HCEC 1CT (cell line): ENCODE measurements around the gene ERICH4.
"Not testable (repeated sequence)": the region's sequence is repeated elsewhere in the genome, so short reads cannot be mapped to it uniquely, and the experiment has no call there.

Experiments used
- DNase-seq: peaks from one replicate; pipeline ENCODE4 v3.0.0-alpha.2; 2017

Gene ERICH4, protein sequence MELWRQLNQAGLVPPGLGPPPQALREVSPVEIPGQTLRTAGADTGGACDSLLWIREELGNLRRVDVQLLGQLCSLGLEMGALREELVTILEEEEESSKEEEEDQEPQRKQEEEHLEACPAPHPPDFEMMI

DNA sequence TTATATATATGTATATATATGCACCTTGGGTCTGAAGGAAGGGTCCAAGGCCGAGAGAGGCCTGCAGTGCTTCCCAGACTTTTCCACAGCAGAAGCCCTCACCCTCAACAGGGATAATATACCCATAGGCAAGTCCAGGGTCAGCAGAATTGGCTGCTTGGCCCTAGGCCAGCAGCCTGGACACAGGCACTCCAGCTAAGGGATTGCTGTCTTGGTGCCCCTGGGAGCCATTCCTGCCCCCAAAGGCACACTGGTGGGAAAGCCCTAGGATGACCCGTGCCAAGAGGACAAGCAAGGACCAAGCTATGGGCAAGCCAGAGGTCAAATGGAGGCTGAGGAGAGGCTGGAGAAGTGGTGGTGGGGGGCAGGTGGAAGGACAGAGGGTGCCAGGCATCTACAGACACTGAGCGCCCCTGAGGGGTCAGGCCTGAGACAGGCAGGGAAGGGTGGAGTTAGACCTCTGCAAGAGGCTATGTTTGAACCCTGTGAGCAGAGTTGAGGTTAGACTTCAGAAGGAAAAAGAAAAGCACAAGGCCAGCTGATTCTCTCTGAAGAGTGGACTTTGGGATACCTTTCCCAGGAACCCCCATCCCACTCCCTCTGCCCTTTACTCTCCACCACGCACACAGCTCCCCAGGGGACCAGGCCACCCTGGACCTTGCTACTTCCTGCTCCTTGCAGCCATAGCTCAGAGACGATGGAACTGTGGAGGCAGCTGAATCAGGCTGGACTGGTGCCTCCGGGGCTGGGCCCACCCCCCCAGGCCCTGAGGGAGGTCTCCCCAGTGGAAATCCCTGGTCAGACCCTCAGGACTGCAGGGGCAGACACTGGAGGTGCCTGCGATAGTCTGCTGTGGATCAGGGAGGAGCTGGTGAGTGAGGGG is at the start of gene ERICH4:
Gene ERICH4 (plus strand): TSS at position 684 of the 883 bp plus-strand sequence. CDS start 14 bp downstream, at position 698.
- DNase-seq = no peak

DNA sequence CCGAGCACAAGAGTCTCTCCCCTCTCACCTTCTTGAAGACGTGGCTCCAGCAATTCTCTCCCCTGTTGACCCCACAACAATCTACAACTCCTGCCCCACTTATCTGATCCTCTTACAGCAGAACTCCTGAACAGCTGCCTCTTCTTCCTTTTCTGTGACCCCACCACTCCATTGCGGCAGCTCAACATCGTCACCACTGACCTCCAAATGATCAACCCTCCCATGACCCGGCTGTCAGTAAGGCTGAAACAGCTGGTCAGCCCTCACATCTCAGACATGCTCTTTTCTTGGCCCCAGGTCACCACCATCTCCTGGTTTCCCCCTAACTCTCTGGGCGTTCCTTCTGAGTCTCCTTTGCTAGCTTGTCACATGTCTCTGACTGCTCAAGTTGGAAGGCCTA is 47.6 kb upstream of the ERICH4 start:
- DNase-seq = no peak

DNA sequence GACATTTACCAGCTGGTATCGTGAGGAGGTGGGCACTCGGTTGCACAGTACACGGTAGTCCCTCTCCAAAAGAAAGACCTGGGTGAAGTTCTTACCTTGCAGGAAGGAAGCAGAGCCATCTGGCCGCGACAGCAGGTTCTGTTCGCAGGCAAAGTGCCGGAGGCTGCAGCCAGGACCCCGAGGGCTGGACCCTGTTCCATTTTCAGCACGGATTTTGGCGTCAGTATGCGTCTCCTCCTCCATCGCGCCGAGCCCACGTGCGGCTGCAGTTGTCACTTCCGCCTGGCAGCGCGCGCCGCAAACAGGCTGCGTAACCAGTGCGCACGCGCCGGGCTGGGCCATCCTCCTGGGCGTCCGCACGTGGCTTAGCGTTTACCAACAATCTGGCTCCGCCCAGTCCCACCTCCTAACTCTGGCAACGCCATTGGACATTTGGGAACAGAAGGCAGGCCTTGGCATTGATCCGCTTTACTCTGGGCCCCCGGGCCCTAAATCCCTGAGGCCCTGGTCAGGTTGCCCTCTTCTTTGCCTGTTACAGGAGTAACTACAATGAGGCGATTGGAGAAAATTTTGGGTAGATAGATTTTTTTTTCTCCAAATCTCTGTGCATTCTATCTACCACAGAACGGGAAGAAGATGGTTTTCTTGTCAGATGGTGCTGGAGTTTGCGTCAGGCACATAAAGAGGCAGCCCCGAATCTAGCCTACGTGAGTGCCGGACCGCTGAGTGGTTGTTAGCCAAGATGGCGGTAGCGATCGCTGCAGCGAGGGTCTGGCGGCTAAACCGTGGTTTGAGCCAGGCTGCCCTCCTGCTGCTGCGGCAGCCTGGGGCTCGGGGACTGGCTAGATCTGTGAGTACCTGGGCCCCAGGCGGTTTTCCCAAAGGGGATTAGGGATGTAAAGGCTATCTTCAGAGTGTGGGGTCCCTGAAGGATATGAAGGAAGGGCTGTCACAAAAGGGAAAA is 45.6 kb upstream of the ERICH4 start, which contains the start of the genes BCKDHA and EXOSC5:
Gene BCKDHA (plus strand): TSS at position 733 of the 964 bp plus-strand sequence. CDS start 10 bp downstream, at position 743.
Gene EXOSC5 (minus strand): TSS at position 274 of the 964 bp plus-strand sequence. CDS start 31 bp downstream, at position 243.
- peak; percentile 100 for DNase-seq

DNA sequence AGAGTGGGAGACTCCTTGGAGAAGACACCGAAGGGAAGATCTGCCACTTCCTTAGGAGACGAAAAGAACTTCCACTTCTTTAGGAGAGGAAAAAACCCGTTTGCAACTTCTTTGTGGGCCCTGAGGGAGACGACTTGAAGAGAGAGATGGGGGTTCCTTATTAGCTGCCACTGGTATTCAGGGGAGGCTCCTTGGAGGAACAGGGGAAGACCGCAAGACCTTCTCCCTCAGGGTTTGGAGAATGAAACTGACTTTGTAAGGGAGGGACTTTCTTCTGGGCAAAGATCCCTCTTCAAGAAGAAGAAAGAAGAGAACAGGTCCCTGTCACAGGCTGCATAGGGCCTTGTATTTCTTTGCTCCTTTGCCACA is 44.9 kb upstream of the ERICH4 start:
- no peak for DNase-seq

DNA sequence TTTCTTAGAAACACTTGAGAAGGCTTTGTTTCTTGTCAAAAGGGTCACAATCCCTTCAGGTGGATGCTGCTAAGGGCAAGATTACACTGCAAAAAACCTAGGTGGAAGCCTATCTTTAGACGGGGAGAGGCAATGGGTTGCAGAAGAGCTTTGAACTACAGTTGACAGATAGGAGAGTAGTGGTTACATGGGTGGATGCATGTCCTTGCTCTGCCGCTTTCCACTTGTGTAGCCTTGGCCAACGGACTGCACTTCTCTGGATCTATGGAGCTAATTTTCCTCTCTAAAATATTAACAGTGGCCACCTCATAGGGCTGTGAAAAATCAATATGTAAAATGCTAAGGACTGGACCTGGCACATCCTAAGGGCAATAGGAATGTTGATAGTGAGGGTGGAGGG is 44.4 kb upstream of the ERICH4 start:
- no peak for DNase-seq

DNA sequence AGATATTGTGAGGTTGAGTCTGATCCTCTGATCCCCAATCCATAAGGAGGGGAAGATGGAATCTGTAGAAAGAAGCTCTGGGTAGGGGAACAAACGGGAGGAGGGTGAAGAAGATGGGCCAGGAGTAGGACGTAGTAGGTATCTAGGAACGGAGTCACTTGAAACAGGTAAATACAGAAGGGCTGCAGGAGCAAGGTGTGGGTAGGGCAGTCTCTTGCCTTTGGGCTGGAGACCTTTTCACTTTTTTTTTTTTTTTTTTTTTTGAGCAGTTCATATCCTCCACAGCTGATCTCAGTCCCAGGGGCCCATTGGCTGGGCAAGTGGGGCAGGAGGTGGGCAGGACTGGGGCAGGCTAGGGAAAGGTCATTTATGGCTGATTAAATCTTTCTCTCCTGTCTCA is 43.9 kb upstream of the ERICH4 start:
- DNase-seq = no peak

DNA sequence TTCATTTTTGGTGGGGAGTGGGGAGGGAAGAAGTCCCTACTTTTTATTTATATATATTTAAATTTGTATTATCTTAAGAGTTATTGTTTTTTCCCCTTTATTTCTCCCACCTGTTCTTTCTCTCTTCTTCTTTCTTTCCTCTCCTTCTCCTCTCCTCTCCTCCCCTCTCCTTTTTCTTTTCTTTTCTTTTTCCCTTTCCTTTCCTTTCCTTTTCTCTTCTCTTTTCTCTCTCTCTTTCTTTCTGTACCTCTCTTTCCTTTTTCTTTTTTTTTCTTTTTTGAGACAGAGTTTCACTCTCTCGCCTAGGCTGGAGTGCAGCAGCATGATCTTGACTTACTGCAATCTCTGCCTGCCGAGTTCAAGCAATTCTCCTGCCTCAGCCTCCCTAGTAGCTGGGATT is 43.4 kb upstream of the ERICH4 start:
- DNase-seq = no peak

DNA sequence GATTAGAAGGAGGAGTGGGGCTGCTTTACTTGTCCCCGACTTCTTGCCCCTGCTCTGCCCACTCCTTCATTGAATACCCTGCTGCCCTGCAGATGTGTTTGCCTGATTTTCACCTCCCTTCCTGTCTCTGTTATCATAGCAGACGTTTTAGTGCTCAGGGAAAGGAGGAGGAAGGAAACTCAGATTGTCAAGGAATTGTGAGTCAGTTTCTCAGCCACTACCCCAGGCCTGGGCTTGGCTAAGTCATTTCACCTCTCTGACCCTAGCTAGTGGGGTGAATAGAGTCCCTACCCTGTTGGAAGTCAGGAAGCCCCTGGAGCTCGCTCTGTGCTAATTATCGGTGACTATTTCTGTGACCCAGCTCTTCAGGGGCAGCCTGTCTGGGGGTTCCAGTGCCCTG is 41.5 kb upstream of the ERICH4 start:
- DNase-seq = no peak

DNA sequence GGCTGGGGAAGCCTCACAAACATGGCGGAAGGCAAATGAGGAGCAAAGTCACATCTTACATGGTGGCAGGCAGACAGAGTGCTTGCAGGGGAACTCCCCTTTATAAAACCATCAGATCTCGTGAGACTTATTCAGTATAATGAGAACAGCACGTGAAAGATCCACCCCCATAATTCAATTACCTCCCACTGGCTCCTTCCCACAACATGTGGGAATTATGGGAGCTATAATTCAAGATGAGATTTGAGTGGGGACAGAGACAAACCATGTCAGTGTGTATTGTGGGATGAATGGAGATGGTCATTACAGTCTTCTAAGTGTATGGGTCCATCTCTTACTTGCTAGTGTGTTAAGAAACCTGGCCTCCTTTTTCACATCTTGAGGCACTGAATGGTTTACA is 40.9 kb upstream of the ERICH4 start:
- DNase-seq = no peak

DNA sequence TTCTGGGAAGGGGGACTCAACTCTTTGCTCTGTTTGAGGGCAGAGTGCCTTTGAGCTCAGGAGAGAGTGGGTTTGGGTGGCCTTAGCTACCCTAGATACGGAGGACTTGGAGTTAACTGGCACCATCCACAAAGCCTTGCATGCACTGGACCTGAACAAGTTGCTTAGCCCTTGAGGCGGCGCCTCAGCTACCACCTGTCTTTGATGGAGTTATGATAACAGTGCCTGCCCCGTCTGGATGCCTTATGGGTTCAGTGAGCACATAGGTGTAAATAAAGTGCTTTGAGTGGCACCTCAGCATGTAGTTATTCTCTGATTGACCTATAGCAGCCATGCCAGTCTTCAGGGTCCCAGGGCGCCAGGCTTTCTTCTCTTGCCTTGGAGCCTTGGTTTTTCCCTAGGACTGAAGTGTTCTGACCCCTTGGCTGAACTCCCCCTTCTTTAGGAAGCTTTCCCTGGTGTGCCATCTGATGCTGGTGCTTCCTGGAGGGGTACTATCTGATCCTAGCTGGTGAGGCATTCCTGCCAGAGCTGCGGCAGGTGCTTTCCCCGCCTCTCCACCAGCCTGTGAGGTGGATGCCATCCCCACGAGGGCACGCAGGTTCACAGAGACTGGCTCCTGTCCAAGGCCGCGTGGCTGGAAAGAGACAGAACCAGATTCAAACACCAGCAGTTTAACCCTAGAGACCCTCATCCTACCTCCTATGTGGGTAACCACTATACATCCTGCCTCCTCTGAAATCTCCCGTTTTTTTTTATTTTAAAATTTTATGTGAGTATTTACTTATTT is 39.6 kb upstream of the ERICH4 start:
- DNase-seq = no peak

DNA sequence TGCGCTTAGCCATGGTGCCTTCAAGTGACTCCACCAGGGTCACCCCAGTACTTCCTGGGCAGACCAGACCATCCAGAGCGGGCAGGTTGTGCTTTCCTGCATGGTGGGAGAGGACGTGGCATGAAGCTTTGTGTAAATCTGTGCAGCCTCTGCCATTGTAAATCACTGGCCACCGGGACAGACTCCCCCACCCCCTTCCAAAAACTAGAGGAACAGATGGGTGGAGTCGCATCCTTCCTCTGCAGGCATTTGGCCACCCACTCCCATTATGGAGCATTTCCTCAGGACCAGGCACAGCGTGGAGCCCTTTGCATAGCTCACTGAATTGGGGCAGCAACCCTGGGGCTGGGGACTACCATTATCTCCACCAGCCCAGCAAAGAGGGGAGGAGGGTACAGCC is 37.2 kb upstream of the ERICH4 start:
- DNase-seq = no peak

DNA sequence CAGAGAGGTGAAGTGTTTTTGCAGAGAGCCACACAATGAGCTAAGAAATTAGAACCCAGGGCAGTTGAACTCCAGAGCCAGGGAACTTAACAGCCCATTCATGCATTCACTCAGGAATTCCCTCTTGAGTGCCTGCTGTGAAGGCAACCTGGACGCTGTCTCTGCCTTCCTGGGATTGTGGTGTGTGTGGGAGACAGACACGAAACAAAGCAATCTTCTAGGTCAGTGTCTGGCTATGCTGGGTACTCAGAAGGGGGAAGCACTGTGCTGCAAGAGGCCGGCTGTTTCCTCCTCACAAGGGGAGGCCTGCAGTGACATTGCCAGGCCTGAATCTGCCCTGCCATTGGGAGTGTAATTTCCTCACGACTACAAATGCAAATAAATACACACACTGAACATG is 35.7 kb upstream of the ERICH4 start:
- DNase-seq = no peak

DNA sequence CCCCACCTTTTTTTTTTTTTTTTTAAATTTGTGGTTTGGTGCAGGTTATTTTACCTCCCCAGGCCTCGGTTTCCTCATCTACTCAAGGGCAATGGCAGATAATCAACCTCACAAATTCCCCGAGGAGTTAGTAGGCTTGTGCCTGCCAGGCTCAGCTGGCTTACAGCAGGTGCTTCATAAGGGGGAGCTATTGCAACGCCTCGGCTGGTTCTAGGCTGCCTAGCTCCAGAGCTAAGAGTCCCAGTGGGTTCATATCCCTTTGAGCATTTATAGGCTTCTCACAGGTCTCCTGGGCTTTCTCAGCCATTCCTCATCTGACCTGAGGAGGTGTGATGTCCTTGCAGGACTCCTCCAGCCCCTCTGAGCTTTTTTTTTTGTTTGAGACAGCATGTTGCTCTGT is 34.7 kb upstream of the ERICH4 start:
- no peak for DNase-seq

DNA sequence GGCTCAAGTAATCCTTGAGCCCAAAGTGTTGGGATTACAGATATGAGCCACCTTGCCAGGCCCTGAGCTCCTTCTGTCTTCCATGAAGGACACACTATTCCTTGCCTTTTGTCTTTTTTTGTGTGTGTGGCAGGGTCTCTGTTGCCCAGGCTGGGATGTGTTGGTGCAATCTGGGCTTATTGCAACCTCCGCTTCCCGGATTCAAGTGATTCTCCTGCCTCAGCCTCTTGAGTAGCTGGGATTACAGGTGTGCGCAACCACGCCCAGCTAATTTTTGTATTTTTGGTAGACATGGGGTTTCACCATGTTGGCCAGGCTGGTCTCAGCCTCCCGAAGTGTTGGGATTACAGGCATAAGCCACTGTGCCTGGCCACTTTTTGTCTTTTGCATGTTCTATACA is 34.1 kb upstream of the ERICH4 start:
- DNase-seq = not testable (repeated sequence)

DNA sequence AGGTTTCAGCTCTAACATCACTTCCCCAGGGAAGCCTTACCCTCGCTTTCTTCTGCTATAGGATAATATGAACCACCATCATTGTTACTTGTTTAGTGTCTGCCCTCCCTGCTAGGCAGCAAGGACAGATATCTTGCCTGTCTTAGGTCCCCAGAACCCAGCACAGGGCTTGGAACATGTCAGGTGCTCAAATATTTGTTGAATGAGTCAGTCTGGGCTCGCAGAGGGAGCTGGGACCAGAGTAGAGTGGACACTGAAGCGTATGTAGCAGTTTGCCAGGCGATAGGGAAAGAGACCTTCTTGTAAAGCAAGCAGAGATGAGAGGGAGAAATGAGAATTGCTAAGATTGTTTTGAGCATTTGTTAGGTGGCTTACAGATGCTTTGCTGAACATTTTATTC is 33.7 kb upstream of the ERICH4 start:
- DNase-seq = no peak

DNA sequence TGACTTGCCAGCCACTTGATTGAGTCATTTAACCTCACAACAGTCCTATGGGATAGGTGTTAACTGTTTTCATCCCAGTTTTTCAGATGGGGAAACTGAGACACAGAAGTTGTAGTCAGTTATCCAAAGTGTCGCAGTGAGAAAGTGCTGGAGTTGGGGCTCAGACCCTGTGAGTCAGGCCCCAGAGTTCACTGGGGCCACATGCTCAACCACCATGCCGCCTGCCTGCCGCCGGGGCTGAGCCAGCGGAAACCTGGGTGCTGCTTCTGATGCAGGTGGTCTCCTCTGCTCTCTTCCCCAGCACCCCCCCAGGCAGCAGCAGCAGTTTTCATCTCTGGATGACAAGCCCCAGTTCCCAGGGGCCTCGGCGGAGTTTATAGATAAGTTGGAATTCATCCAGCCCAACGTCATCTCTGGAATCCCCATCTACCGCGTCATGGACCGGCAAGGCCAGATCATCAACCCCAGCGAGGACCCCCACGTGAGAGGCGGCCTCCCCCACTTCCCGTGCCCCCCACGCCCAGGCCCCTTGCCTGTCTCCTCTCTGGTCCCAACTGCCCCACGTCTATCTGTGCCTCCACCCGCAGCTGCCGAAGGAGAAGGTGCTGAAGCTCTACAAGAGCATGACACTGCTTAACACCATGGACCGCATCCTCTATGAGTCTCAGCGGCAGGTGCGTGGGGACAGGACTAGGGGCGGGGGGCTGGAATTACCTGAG is 32.5 kb upstream of the ERICH4 start:
- DNase-seq = no peak

DNA sequence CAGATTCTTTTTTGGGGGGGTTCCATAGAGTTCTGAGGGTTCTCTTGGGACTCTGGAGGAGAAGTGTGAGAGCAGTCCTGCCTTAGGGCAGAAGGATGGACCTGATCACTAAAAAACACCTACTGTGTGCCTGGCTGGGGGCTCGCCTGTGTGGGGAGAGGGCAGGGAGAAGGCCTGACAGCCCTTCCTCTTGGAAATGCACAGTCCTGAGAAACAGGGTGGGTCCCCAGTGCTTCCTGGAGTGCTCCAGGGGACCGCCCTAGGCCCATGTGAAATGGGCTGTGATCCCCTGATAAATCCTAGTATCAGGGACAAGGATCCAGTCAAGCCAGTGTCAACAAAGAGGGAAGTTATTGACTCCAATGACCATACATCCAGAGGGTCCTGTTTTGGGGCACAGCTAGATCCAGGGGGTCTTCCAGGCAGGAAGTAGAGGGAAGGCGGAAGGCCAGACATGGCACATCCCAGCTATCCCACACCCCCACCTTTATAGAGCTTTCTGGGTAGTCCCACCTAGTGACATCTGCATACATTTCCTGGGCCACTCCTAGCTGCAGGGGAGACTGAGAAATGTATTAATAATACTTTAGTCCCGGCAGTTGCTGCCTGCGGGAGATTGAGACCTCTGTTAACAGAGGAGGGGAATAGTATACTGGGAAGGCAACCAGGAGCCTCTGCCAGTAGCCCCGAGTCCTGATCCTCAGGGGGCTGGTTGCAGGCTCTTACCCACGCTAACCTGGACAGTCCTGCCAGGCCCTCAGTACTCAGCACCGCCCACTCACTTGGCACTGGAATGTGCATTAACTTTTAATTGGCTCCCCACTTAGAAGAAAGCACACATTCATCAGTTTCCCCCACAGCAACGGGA is 31.6 kb upstream of the ERICH4 start:
- DNase-seq = no peak

DNA sequence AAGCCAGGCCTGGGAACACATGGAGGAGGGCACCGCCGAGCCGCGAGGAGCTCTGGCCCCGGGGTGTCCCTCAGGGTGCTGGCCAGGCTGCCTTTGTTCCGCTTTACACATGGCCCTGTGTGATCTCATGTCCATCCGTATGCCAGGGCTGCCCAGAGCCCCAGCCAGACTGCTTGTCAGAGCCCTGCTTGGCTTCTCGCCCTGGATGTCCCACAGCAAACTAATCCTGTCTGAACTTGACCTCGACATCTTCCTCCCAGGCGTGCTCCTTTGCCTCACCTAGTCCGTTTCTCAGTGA is 31.0 kb upstream of the ERICH4 start:
- DNase-seq = no peak

DNA sequence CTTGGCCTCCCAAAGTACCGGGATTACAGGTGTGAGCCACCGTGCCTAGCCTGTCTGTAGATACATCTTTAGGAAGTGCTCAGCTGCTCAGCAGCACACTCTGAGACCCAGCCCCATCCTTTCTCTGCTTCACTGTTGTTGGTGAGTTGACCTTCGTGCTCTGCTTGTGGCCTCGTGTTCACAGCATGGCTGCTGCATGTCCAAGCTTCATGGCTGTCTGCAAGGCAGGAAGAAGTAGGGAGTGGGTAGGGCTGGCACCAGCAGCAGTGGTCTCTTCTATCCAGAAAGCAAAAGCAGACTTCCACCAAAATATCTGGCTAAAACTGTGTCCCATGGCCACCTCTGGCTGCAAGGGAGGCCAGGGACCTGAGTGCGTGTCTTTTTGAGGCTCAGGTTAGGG is 30.0 kb upstream of the ERICH4 start:
- DNase-seq = no peak

DNA sequence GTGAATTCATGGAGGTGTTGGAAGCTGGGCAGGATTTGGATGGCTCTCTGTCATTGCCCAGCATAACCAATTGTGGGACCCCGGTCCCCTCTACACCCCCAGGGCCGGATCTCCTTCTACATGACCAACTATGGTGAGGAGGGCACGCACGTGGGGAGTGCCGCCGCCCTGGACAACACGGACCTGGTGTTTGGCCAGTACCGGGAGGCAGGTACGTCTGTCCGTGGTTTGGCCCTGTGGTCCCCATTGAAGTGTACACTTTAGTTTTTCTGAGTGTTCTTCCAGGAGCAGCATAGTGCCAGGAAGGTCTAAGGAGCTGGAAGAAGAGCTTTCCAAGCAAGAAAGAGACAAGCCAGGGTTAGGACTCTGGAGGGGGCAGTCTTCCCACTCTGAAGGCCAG is 29.0 kb upstream of the ERICH4 start:
- no peak for DNase-seq

DNA sequence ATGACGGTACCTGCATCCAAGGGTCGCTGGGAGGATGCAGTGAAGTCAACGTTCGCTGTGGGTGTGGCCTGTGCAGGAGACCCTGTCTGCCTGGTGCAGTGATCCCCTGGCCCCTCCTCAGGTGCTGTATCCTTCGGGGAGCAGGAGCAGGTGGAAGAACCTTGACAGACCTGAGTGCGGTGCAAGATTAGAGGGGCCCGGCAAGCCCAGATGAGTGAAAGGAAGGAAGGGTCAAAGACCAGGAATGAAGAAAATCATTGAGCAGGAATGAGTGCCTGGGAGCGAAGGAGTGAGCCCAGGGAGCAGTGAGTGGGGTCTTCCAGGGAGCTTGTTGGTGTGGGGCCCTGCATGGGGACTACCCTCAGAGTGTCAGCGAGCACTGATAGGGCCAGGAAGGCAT is 28.5 kb upstream of the ERICH4 start:
- no peak for DNase-seq
